NCI-H128 (cell line): ENCODE results near the gene PRR36.
"Not testable (repeated sequence)": the region's sequence is repeated elsewhere in the genome, so short reads cannot be mapped to it uniquely, and the experiment has no call there.

Experiments
- DNase-seq: peaks from one replicate; lab custom pipeline; 2025; ENCODE audit not compliant: unreplicated experiment; lab: John Stamatoyannopoulos, UW

Gene PRR36

GRCh38 chr19:7861619-7862412 is 12.4 kb downstream of the PRR36 start:
- no peak for DNase-seq

DNA sequence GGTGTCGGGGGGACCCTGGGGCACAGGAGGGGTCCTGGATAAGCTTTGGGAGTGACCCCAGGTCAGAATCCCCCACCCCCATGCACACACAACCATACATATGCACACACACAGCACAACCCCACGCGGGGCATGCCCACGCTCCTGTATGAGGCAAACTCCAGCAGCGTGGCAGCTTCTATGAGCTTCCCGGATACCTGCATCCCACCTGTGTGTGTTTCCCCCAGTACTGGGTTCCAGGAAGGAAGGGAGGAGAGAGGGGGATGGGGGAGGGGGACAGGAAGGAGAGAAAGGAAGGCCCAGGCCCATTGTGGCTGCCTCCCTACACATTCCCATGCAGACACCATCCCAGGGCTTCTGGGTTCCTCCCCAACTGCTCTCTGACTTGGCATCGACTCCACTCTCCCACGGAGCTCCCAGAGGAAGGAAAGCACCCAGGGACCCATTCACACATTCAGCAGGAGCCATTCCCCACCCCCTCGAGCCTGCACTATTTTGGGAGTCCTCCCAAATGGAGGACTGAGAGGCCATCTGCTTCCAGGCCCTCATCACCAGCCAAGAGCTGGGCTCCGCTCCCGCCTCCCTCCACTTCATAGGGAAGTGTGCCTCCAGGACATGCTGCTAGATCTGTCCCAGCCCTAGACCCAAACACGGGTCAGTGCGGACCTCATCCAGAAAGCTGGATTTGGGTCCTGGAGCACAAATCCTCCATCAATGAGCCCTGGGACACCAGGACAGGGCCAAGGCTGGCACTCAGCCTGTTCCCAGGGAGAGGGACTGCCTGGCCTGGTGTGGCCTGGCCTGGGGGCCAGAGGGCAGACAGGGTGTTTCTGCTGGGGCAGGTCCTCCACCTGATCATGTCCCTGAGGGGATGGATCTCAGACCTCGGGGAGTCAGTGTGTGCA is 13.2 kb downstream of the PRR36 start:
- no peak for DNase-seq

- DNase-seq = no peak
These were observed 14.1 kb downstream of the PRR36 start for GRCh38 chr19:7859831-7860713.

DNA sequence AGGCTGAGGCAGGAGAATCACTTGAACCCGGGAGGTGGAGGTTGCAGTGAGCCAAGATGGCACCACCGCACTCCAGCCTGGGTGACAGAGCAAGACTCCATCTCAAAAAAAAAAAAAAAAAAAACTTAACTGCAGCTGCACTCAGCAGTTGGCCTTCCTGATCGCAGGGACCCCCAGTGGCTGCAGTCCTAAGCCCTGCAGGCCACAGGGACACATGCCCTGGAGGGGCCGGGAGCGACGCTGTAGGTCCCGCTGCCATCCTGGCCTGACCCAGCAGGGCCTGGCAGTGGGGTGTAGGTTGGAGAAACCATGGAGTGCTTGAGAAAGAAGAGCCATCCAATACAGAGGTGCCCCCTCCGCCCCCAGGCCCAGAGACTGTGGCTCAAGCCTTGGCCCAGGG is 15.1 kb downstream of the PRR36 start:
- not testable (repeated sequence) for DNase-seq

DNA sequence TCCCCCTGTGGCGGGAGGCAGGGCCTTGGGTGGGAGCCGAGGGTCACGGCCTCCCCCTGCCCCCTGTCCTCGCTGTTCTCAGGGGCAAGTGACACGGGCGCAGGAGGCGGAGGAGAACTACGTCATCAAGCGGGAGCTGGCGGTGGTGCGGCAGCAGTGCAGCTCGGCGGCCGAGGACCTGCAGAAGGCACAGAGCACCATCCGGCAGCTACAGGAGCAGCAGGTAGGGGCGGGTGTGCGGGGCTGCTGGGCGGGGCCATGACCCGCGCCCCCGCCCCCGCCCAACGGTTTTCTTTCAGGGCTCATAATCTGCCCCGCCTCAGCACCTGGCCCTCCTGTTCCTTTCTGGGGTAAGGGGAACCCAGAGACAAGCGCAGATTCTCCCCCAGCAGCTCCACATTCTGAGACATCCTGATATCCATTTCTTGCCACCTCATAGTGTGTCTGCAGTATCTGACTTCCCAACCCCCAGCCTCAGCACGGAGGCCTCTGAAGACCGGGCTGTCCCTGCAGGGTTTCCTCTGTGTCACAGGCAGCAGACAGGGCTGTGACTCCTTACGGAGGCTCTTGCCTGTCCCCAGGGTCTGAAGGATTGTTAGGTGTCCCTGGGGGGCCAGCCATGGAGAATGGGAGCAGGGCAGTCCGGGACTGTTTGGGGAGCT is 15.9 kb downstream of the PRR36 start:
- DNase-seq = no peak

GRCh38 chr19:7857727-7858108 is 16.5 kb downstream of the PRR36 start:
- no peak for DNase-seq

DNA sequence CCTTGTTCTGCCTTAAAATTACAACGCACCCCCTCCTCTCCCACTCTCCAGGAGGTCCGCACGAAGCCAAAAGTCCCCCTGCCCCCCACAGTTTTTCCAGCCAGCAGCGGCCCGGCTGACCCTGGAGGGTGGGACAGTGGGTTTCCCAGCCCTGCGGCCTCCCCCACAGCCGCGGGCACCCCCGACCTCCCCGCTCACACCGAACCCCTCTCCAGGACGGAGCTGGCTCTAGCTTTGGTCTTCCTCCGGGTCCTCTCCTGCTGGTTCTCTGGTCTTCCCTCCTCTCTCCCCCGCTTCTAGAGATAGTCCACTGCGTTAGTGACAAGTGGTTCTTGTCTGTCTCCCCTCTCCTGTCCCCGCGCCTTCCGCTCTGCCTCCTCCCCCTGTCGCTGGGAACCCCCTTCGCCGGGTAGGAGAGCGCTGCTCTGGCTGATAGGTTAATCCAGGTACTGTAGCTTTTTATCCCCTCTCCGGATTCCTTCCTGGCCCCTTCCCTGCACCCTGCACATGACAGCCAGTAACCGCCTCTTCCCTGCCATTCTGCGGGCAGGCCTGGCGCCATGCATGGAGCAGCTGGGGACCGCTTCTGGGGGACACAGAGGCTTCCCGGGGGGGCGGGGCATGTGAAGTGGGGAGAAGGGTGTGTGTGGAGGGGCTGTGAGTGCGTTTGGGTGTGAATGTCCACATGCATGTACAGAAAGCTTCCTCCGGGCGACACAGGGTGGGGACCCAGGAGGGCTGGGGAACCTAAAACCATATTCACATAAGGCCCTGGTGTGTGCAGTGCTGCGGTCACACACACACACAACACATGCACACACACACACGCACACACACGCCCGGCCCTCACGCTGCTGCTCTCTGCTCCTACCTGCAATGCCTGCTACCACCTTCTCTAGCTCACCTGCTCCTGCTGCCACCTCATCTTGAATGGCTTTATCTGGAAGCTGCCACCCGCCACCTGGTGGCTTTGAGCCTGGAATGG is 17.2 kb downstream of the PRR36 start:
- no peak for DNase-seq

GRCh38 chr19:7856109-7856591 is 18.0 kb downstream of the PRR36 start:
- no peak for DNase-seq

GRCh38 chr19:7855426-7856108 is 18.6 kb downstream of the PRR36 start:
- no peak for DNase-seq

DNA sequence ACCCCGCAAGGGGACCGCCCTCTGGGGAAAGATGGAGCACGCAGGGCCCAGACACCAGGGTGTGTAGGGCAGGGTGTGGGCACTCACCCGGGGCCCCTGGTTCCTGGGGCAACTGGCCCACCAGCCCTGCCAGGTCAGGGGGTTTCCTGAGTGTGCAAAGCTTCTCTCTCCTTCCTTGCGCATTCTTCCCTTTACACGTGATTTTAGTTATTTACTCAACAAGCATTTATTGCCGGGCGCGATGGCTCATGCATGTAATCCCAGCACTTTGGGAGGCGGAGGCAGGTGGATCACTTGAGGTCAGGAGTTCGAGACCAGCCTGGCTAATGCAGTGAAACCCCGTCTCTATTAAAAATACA is 20.4 kb downstream of the PRR36 start:
- DNase-seq = no peak

DNA sequence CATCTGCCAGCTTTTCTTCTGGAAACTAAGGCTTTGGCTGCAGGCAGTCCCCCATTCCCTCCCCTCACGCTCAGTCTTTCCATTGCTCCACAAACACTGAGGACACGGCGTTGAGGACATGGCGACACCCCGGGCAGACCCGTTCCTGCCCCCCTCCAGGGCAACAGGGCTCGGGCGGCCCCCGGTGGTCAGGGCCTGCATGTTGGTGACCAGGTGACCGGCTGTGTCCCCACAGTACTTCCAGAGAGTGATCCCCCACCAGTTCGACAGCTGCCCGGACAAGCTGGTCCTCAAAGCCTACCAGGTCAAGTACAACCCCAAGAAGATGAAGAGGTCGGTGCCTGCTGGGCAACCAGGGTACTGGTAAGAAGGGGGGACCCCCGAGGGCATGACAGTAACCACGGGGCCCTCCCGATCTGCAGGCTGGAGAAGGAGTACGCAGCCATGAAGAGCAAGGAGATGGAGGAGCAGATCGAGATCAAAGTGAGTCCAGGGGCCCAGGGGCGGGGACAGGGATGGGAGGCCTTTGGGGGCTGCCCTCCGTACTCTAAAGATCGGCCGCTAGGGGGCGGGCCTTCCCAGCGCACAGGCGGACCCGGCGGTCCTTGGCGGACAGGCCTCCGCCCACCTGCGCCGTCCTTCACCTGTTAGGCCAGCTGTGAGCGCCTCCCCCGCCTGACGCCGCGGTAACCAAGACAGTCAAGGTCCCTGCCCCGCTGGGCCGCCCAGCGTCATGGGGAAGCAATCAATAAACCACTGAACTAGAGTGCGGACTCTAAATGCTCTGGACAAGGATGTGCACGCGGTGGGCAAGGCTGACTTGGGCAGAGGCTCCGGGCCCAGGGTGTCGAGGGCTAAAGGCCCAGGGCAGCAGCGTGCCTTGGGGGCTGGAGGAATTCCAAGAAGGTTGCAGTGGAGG is 21.1 kb downstream of the PRR36 start:
- DNase-seq = peak; percentile 85

DNA sequence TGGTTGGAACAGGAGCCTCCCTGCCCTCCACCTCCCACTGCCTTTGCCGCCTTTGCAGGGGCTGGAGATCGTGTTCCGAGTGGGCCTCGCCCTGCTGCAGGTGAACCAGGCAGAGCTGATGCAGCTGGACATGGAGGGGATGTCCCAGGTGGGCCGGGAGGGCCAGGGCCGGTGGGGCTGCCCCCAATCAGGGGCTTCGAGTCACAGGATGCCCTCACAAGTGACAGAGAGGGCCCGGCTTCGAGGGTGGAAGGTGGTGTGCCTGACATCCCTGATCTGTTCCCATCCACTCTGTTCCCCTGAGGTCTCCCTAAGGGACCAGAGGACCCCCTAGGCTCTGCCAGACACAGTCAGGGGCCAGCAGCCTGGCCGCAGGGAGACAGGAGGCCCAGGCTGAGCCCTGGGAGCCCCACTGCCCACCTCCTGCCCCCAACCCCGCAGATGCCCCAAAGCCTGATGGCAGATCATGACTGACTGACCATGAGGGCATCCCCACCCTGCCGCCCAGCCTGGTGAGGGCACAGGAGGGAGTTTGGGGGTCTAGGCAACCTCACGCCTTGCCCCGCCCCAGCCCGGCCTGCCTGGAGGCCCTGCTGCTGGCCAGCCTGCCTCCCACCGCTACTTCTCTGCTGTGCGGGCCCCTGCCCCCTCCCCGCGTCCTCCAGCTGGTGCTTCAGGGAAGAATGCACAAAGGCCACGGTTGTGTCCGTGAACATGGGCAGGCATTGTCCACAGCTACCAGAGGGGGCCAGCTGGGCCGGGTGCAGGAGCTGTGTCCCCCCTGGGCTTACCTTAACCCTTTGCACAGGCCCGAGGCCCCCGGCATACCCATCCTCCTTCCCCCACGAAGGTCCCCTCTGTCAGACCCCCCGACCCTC is 22.3 kb downstream of the PRR36 start:
- DNase-seq = no peak

DNA sequence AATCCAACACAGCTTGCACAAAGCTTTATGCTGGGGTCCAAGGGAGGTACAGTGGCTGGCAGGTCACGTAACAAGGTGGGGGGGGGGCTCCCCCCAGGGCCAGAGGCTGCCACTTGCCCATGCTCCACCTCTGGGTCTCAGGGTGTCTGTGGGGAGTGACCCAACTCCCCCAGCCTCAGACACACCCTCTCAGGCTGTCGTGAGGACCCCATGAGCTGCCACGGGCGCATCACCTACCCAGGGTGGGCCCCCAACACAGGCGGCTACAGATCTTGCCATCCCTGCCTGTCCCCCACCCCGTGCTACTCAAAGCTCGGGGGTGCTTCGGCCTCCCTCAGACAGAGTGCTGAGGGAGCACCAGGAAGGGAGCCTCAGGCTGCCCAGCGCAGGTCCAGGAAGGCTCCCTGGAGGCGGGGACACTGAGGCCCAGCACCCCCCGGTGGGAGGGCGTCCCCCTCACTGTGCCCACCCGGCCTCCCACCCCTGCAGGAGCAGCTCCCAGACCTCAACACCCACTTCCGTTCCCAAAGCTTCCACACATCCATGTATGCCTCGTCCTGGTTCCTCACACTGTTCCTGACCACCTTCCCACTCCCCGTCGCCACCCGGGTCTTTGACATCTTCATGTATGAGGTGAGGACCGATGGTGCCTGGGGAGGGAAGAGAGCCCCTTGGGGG is 23.1 kb downstream of the PRR36 start:
- DNase-seq = no peak

DNA sequence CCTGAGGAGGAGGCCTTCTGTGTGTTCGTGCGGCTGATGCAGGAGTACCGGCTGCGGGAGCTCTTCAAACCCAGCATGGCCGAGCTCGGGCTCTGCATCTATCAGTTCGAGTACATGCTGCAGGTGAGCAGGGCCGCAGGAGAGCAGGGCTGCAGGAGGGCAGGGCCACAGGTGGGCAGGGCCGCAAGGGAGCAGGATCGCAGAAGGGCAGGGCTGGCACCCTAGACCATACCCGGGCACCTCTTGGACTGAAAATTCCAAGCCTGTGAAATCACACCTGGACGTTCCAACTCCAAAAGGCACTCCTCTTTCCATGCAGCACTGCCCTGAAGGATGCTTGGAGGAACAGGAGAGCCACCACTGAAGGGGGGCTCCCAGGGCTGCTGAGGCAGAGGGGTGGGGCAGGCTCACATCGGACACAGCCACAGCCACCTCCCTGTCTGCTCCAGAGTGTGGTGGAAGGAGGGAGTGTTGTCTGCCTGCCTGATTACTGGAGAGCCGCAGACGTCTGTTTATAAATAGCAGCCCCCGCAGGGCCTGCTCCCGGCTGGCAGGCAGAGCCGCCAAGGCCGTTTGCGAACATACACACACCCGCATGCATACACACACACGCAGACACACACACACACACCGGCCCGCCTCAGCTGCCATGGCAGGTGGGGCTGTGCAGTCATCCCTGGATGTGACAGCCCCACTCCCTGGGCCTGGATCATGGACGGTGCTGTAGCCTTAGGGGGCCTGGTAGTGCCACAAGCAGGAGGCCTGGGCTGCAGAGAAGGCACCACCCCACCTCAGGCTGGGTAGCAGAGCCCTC is 24.0 kb downstream of the PRR36 start:
- DNase-seq = no peak

DNA sequence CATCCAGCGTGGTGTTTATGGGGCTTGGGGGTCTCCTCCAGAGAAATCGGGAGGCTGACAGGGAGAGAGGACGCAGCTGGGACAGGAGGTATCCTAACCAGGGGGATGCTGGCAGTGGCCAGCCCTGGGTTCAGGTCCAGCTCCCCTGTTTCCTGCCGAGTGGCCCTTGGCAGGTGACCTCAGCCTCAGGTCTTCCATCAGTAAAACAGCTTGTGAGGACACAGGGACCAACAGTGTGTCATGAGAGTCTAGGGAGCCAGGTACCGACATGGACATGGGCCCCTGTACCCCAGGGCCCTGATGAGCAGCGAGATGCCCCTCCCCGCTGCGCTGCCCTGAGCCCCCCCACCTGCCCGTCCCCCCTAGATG is 24.6 kb downstream of the PRR36 start:
- no peak for DNase-seq
